Measurements from ENCODE around the gene NACA2. TPM values are rescaled to one million over a fixed set of nuclear protein-coding genes. Genes with fewer than 3 reads are reported as not detected.
"Not testable (repeated sequence)": the region's sequence is repeated elsewhere in the genome, so short reads cannot be mapped to it uniquely, and the experiment has no call there.

NACA2 gene
- total RNA-seq, 2 experiments from 2014 or later: not detected

DNA sequence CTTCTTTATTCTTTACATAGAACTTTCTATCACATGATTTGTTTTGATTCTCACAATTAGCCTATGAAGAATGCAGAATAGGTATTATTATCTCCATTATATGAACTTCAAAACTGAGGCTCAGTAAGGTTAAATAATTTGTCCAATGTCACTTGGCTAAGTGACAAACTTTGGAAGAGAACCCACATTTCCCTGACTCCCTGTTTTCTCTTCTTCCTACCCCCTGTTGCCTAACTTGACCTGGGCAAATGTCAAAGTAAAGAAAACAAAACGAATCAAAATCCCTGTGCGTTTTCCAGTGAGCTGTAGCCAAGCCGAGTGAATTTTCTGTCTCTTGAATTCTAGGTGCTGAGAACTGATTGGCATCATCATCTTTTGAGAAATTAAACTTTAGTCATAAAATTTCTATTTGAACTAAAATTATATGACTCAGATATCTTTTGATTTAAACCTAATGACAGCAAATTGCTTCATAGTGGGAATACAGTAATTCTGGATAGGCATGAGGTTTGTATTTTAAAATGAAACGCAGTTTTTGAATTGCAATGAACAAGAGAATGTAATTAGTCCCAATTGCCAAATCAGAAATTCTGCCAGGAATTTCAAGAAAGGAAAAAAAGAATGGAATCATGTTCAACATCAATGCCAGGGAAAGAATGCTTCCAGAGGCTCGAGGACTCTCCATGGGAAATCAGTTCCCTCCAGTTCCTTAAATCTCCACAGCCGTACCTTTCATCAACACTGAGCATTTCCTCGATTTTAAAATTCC lies 4.6 kb upstream of the NACA2 start:
- H3K9me3 Mint-ChIP-seq: no peaks in the 10 kb centered on the region
- intact Hi-C loops (cut with micrococcal nuclease): no loop called here
- H3K36me3 Mint-ChIP-seq: no peaks in the 10 kb centered on the region
- no peak overlapping the region for H3K27ac Mint-ChIP-seq
- ChIA-PET CTCF (no interaction called here), POLR2A (no interaction called here)
- no peak for DNase-seq
- no peaks in the 10 kb centered on the region for H3K4me1 Mint-ChIP-seq (ENCODE audit: low read depth)
- H3K27me3 Mint-ChIP-seq: peaks cover 6% of the 10 kb centered on the region
- no peak overlapping the region for H3K4me3 Mint-ChIP-seq

DNA sequence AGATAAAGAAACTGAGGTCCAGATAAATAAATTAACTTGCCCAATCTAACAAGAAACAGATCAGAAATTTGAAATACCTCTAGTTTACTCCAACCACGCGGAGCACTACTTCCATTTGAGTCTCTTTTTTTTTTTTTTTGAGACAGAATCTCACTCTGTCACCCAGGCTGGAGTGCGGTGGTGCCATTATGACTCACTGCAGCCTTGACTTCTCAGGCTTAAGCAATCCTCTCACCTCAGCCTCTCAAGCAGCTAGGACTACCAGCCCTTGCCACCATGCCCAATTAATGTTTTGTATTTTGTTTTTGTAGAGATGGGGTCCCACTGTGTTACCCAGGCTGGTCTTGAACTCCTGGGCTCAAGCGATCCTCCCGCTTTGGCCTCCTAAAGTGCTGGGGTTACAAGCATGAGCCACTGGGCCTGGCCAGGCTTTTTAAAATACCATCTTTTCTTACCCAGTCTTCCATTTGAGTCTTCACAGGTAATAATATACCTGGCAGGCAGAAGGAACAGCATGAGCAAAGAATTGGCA lies 3.3 kb upstream of the NACA2 start:
- no peaks in the 10 kb centered on the region for H3K4me1 Mint-ChIP-seq (ENCODE audit: low read depth)
- H3K36me3 Mint-ChIP-seq: no peaks in the 10 kb centered on the region
- H3K4me3 Mint-ChIP-seq: no peak overlapping the region
- ChIA-PET CTCF (interaction anchor here (0.6 to 1.2 kb wide), 2 partner anchors 182 to 1681 kb away, joined by 3 to 4 read pairs; no protein-coding TSS in a partner anchor), POLR2A (no interaction called here)
- DNase-seq: no peak
- H3K27ac Mint-ChIP-seq: no peak overlapping the region
- intact Hi-C loops (cut with micrococcal nuclease): no loop called here
- no peaks in the 10 kb centered on the region for H3K9me3 Mint-ChIP-seq
- peaks cover 6% of the 10 kb centered on the region for H3K27me3 Mint-ChIP-seq

DNA sequence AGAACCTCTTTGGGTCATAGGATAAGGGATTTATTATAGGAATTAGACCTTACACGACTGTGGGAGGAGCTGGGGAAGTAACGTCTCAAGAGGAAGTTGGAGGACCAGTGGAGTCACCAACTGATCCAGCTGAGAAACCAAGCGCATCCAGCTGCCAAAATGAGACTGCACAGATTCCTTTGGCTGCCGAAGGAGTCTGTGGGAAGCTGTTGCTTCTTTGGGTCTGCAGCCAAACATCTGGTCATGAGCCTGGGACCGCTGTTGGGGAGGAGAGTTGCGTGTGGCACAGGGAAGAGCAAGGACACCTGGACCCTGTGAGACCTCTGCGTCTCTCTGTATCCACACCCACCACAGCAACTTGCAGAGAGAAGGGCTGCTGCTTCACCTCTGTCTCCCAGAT lies 2.4 kb upstream of the NACA2 start:
- Mint-ChIP-seq H3K4me3 (no peak overlapping the region), H3K27me3 (peaks cover 6% of the 10 kb centered on the region), H3K36me3 (no peaks in the 10 kb centered on the region), H3K27ac (no peak overlapping the region), H3K4me1 (ENCODE audit: low read depth) (no peaks in the 10 kb centered on the region), H3K9me3 (no peaks in the 10 kb centered on the region)
- intact Hi-C loops (cut with micrococcal nuclease): no loop called here
- POLR2A ChIA-PET: no interaction called here
- CTCF ChIA-PET: interaction anchor here (1.2 kb wide), 1 partner anchor 181 kb away, joined by 3 read pairs; no protein-coding TSS in a partner anchor
- DNase-seq: no peak

DNA sequence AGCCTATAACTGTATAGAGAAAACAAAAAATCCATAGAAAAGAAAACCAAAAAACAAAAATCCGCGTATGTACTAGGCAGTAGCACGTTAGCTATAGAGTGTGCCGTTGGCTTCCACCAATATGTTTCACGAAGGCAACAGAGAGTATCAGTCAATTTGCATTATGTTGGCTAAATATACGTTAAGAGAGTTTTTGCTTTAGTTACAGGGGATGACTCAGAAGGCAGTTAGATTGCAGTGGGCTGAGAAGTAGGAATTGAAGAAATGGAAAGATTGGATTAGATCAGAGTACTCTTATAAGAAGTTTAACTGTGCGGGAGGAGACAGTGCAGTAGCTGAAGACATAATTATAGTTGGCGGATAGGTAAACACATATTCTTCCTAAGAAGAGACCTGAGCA lies 911 bp upstream of the NACA2 start:
- POLR2A ChIA-PET: no interaction called here
- intact Hi-C loops (cut with micrococcal nuclease): no loop called here
- CTCF ChIA-PET: no interaction called here
- H3K9me3 Mint-ChIP-seq: no peaks in the 10 kb centered on the region
- DNase-seq: no peak
- H3K4me1 Mint-ChIP-seq (ENCODE audit: low read depth): no peaks in the 10 kb centered on the region
- H3K36me3 Mint-ChIP-seq: no peaks in the 10 kb centered on the region
- H3K27me3 Mint-ChIP-seq: peaks cover 9% of the 10 kb centered on the region
- no peak overlapping the region for H3K27ac Mint-ChIP-seq
- no peak overlapping the region for H3K4me3 Mint-ChIP-seq

DNA sequence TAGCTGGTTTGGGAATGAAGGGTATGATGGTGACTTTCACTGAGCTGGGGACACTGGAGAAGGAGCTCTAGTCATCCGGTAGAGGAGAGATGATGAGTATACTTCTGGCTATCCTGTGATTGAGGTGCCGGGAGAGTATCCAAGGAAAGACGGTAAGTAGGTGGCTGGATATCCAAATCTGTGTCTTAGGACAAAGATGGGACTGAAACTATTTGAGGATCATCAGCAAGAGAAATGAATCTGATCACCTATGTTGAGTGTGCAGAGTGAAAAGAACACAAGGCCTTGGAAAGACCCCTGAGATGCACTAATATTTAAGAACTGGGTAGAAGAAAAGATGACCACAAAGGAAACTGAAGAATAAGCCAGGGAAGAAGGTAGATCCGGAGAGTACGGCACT lies 1.0 kb downstream of the NACA2 start:
- DNase-seq: no peak
- Mint-ChIP-seq H3K27ac (no peak overlapping the region), H3K36me3 (no peaks in the 10 kb centered on the region), H3K27me3 (peaks cover 6% of the 10 kb centered on the region), H3K9me3 (no peaks in the 10 kb centered on the region), H3K4me3 (no peak overlapping the region), H3K4me1 (ENCODE audit: low read depth) (no peaks in the 10 kb centered on the region)
- intact Hi-C loops (cut with micrococcal nuclease): no loop called here
- POLR2A ChIA-PET: no interaction called here
- CTCF ChIA-PET: no interaction called here

DNA sequence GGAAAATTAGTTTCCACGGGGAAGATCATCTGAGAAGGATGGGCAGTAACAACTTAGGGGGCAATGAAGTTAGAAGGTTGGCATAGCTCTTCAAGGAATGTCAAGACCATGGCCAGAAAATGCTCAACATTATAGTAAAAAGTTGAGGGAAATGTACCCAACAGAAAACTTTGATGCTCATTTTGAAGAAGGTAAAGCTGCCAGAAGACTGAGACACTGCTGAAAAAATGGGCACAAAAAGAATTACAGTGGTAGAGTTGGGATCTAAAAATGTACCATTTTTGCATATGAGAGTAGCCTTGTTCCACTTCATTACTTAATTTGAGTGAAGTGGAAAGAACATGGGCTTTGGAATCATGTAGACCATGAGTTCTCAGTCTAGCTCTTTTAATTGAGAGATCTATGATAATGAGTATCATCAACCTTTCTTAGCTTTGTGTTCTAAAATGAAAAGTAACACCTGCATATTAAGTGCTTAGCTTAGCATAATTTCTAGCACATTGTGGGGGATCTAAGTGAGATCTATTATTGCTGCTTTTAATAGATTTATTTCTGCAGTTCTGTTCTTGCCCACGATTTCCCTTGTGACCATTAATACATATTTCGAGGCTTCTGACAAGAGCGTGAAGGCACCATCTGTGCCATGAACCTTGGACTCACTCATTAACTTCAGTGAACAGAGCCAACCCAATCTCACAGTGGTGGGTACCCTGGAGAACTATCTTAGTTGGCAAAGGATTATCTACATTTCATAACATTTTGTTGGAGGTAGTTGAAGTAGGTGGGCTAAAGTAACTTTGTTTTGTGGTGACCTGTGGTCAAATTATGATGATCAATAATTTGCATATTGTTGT lies 3.0 kb downstream of the NACA2 start:
- no peak overlapping the region for H3K4me3 Mint-ChIP-seq
- no peaks in the 10 kb centered on the region for H3K36me3 Mint-ChIP-seq
- DNase-seq: no peak
- peaks cover 3% of the 10 kb centered on the region for H3K27me3 Mint-ChIP-seq
- CTCF ChIA-PET: interaction anchor here (1.5 kb wide), 1 partner anchor 176 kb away, joined by 5 read pairs; no protein-coding TSS in a partner anchor
- H3K4me1 Mint-ChIP-seq (ENCODE audit: low read depth): no peaks in the 10 kb centered on the region
- intact Hi-C loops (cut with micrococcal nuclease): no loop called here
- H3K27ac Mint-ChIP-seq: no peak overlapping the region
- POLR2A ChIA-PET: no interaction called here
- no peaks in the 10 kb centered on the region for H3K9me3 Mint-ChIP-seq

GRCh38 chr17:61587242-61587641 lies 3.8 kb downstream of the NACA2 start:
- POLR2A ChIA-PET: no interaction called here
- H3K27ac Mint-ChIP-seq: no peak overlapping the region
- intact Hi-C loops (cut with micrococcal nuclease): no loop called here

DNA sequence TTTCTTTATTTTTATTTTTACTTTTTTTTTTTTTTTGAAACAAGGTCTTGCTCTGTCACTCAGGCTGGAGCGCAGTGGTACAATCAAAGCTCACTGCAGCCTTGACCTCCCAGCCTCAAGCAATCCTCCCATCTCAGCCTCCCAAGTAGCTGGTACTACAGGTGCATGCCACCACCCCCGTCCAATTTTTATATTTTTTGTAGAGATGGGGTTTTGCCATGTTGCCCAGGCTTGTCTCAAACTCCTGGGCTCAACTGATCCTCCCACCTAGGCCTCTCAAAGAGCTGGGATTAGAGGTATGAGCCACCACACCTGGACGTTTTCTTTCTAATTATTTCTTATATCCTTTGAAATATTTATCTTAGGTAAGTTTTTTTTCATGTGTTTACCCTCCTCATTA lies 4.4 kb downstream of the NACA2 start:
- H3K4me1 Mint-ChIP-seq (ENCODE audit: low read depth); H3K9me3 Mint-ChIP-seq; H3K27me3 Mint-ChIP-seq; POLR2A ChIA-PET; intact Hi-C loops (cut with micrococcal nuclease); DNase-seq; H3K27ac Mint-ChIP-seq; H3K4me3 Mint-ChIP-seq; H3K36me3 Mint-ChIP-seq: not testable (repeated sequence)
- CTCF ChIA-PET: interaction anchor here (1.5 kb wide), 1 partner anchor 175 kb away, joined by 5 read pairs; no protein-coding TSS in a partner anchor

More at GRCh38 chr17:61587242-61587641, 3.8 kb downstream of the NACA2 start:
- no peaks in the 10 kb centered on the region for H3K4me1 Mint-ChIP-seq (ENCODE audit: low read depth)
- H3K27me3 Mint-ChIP-seq: peaks cover 3% of the 10 kb centered on the region
- H3K4me3 Mint-ChIP-seq: no peak overlapping the region
- H3K9me3 Mint-ChIP-seq: no peaks in the 10 kb centered on the region
- DNase-seq: no peak
- H3K36me3 Mint-ChIP-seq: no peaks in the 10 kb centered on the region
- CTCF ChIA-PET: interaction anchor here (1.5 kb wide), 1 partner anchor 175 kb away, joined by 5 read pairs; no protein-coding TSS in a partner anchor

DNA sequence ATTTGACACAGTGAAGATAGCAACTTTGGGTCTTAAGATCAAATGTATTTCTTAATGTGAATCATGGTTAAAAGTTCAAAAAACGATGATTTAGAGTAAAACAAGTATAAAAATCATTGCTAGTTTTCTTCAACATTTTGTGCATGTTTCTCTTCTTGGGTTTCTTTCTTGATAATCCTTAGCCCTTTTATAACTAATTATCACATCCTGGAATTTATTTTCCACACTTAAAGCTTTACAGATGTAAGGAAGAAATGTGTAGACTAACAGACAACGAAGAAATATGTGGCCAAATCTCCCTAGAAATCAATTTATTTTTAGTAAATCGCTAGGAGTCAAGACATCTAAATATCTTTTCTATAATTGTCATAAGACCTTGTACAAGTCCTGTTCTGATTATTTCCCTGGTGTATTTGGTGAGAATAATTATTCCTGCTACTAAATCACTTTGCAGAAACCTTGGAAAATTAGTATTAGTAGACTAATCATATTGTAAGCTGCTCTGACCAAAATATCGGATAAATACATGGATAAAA lies 4.9 kb downstream of the NACA2 start:
- Mint-ChIP-seq H3K36me3 (no peaks in the 10 kb centered on the region), H3K9me3 (no peaks in the 10 kb centered on the region), H3K27ac (no peak overlapping the region), H3K4me3 (no peak overlapping the region), H3K27me3 (peaks cover 9% of the 10 kb centered on the region), H3K4me1 (ENCODE audit: low read depth) (no peaks in the 10 kb centered on the region)
- POLR2A ChIA-PET: no interaction called here
- intact Hi-C loops (cut with micrococcal nuclease): no loop called here
- DNase-seq: no peak
- CTCF ChIA-PET: no interaction called here

DNA sequence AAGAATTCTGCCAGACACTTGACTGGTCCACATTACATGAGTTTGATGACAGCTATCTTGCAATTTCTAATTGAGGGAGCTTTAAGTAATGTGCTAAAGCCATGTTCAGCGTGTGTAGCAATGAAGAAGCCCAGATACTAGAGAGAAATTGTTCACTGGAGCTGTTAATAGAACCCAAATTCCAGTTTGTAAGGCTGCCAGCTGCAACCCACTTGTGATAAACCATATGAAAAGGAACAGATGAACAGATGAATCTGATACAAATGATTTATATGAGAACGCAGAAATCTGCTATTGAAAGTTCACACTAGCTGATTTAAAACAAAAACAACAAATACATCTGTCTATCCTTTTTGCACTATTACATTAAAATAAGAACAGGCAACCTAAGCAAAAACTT lies 6.2 kb downstream of the NACA2 start:
- Mint-ChIP-seq H3K27me3 (peaks cover 10% of the 10 kb centered on the region), H3K36me3 (no peaks in the 10 kb centered on the region), H3K4me3 (no peak overlapping the region), H3K9me3 (no peaks in the 10 kb centered on the region), H3K27ac (no peak overlapping the region), H3K4me1 (ENCODE audit: low read depth) (no peaks in the 10 kb centered on the region)
- ChIA-PET POLR2A (no interaction called here), CTCF (interaction anchor here (0.8 to 1.0 kb wide), 3 partner anchors 9 to 167 kb away, joined by 3 read pairs; no protein-coding TSS in a partner anchor)
- no peak for DNase-seq
- intact Hi-C loops (cut with micrococcal nuclease): no loop called here

- ChIA-PET POLR2A (no interaction called here), CTCF (interaction anchor here (0.8 to 1.0 kb wide), 3 partner anchors 8 to 167 kb away, joined by 3 read pairs; no protein-coding TSS in a partner anchor)
- H3K27ac Mint-ChIP-seq: no peak overlapping the region
- no peaks in the 10 kb centered on the region for H3K9me3 Mint-ChIP-seq
- DNase-seq: no peak
- H3K4me1 Mint-ChIP-seq (ENCODE audit: low read depth): no peaks in the 10 kb centered on the region
- no peaks in the 10 kb centered on the region for H3K36me3 Mint-ChIP-seq
- peaks cover 13% of the 10 kb centered on the region for H3K27me3 Mint-ChIP-seq
- no peak overlapping the region for H3K4me3 Mint-ChIP-seq
- intact Hi-C loops (cut with micrococcal nuclease): no loop called here
Measured at GRCh38 chr17:61584266-61584665, 6.8 kb downstream of the NACA2 start.

- H3K9me3 Mint-ChIP-seq: no peaks in the 10 kb centered on the region
- H3K36me3 Mint-ChIP-seq: no peaks in the 10 kb centered on the region
- H3K27me3 Mint-ChIP-seq: peaks cover 13% of the 10 kb centered on the region
- CTCF ChIA-PET: interaction anchor here (1.0 to 1.2 kb wide), 5 partner anchors 8 to 172 kb away, joined by 3 to 4 read pairs (median 3); no protein-coding TSS in a partner anchor
- POLR2A ChIA-PET: no interaction called here
- H3K4me3 Mint-ChIP-seq: no peak overlapping the region
- intact Hi-C loops (cut with micrococcal nuclease): no loop called here
- no peak for DNase-seq
- no peak overlapping the region for H3K27ac Mint-ChIP-seq
- H3K4me1 Mint-ChIP-seq (ENCODE audit: low read depth): no peaks in the 10 kb centered on the region
Measured at GRCh38 chr17:61583660-61584264, 7.3 kb downstream of the NACA2 start.
